Measurements from ENCODE around the gene SDHA.
"Not testable (repeated sequence)": the region's sequence is repeated elsewhere in the genome, so short reads cannot be mapped to it uniquely, and the experiment has no call there.

SDHA gene

GRCh38 chr5:203246-203930 is 14.7 kb upstream of the SDHA start:
- Histone ChIP-seq H3K27ac (ENCODE audit: low read length) (no peak overlapping the region), H3K4me1 (ENCODE audit: insufficient read depth, low read length) (no peaks in the 10 kb centered on the region), H3K4me3 (ENCODE audit: low read length) (no peak overlapping the region), H3K9ac (ENCODE audit: low read depth, low read length) (no peak overlapping the region), H3K36me3 (ENCODE audit: insufficient read depth, low read depth, low read length) (peaks cover 26% of the 10 kb centered on the region), H3K27me3 (ENCODE audit: insufficient read depth, low read length) (no peaks in the 10 kb centered on the region), H3K9me3 (ENCODE audit: insufficient read depth, low read depth, low read length) (no peaks in the 10 kb centered on the region)

GRCh38 chr5:204001-204400 is 14.1 kb upstream of the SDHA start:
- Histone ChIP-seq H3K9ac (ENCODE audit: low read depth, low read length) (no peak overlapping the region), H3K9me3 (ENCODE audit: insufficient read depth, low read depth, low read length) (no peaks in the 10 kb centered on the region), H3K27me3 (ENCODE audit: insufficient read depth, low read length) (no peaks in the 10 kb centered on the region), H3K4me3 (ENCODE audit: low read length) (no peak overlapping the region), H3K36me3 (ENCODE audit: insufficient read depth, low read depth, low read length) (peaks cover 26% of the 10 kb centered on the region), H3K27ac (ENCODE audit: low read length) (no peak overlapping the region), H3K4me1 (ENCODE audit: insufficient read depth, low read length) (no peaks in the 10 kb centered on the region)

GRCh38 chr5:204462-204861 is 13.7 kb upstream of the SDHA start:
- H3K4me1 ChIP-seq (ENCODE audit: insufficient read depth, low read length): no peaks in the 10 kb centered on the region
- no peaks in the 10 kb centered on the region for H3K27me3 ChIP-seq (ENCODE audit: insufficient read depth, low read length)
- no peak overlapping the region for H3K4me3 ChIP-seq (ENCODE audit: low read length)
- H3K36me3 ChIP-seq (ENCODE audit: insufficient read depth, low read depth, low read length): peaks cover 26% of the 10 kb centered on the region
- no peak overlapping the region for H3K9ac ChIP-seq (ENCODE audit: low read depth, low read length)
- H3K9me3 ChIP-seq (ENCODE audit: insufficient read depth, low read depth, low read length): no peaks in the 10 kb centered on the region
- H3K27ac ChIP-seq (ENCODE audit: low read length): no peak overlapping the region

- Histone ChIP-seq H3K4me3 (ENCODE audit: low read length) (no peak overlapping the region), H3K4me1 (ENCODE audit: insufficient read depth, low read length) (no peaks in the 10 kb centered on the region), H3K27ac (ENCODE audit: low read length) (no peak overlapping the region), H3K27me3 (ENCODE audit: insufficient read depth, low read length) (no peaks in the 10 kb centered on the region), H3K36me3 (ENCODE audit: insufficient read depth, low read depth, low read length) (peaks cover 26% of the 10 kb centered on the region), H3K9me3 (ENCODE audit: insufficient read depth, low read depth, low read length) (no peaks in the 10 kb centered on the region), H3K9ac (ENCODE audit: low read depth, low read length) (no peak overlapping the region)
Measured at GRCh38 chr5:204966-205670, 13.0 kb upstream of the SDHA start.

GRCh38 chr5:206406-206805 is 11.7 kb upstream of the SDHA start:
- H3K27me3 ChIP-seq (ENCODE audit: insufficient read depth, low read length): no peaks in the 10 kb centered on the region
- no peak overlapping the region for H3K27ac ChIP-seq (ENCODE audit: low read length)
- H3K9me3 ChIP-seq (ENCODE audit: insufficient read depth, low read depth, low read length): no peaks in the 10 kb centered on the region
- no peak overlapping the region for H3K4me3 ChIP-seq (ENCODE audit: low read length)
- H3K4me1 ChIP-seq (ENCODE audit: insufficient read depth, low read length): no peaks in the 10 kb centered on the region
- H3K9ac ChIP-seq (ENCODE audit: low read depth, low read length): no peak overlapping the region
- peaks cover 26% of the 10 kb centered on the region for H3K36me3 ChIP-seq (ENCODE audit: insufficient read depth, low read depth, low read length)

GRCh38 chr5:206927-207536 is 11.1 kb upstream of the SDHA start:
- H3K27me3 ChIP-seq (ENCODE audit: insufficient read depth, low read length): no peaks in the 10 kb centered on the region
- no peak overlapping the region for H3K4me3 ChIP-seq (ENCODE audit: low read length)
- H3K27ac ChIP-seq (ENCODE audit: low read length): no peak overlapping the region
- peaks cover 26% of the 10 kb centered on the region for H3K36me3 ChIP-seq (ENCODE audit: insufficient read depth, low read depth, low read length)
- H3K9me3 ChIP-seq (ENCODE audit: insufficient read depth, low read depth, low read length): no peaks in the 10 kb centered on the region
- no peak overlapping the region for H3K9ac ChIP-seq (ENCODE audit: low read depth, low read length)
- no peaks in the 10 kb centered on the region for H3K4me1 ChIP-seq (ENCODE audit: insufficient read depth, low read length)

- H3K9me3 ChIP-seq (ENCODE audit: insufficient read depth, low read depth, low read length): no peaks in the 10 kb centered on the region
- H3K4me1 ChIP-seq (ENCODE audit: insufficient read depth, low read length): no peaks in the 10 kb centered on the region
- no peaks in the 10 kb centered on the region for H3K27me3 ChIP-seq (ENCODE audit: insufficient read depth, low read length)
- H3K9ac ChIP-seq (ENCODE audit: low read depth, low read length): no peak overlapping the region
- no peak overlapping the region for H3K4me3 ChIP-seq (ENCODE audit: low read length)
- no peak overlapping the region for H3K27ac ChIP-seq (ENCODE audit: low read length)
- H3K36me3 ChIP-seq (ENCODE audit: insufficient read depth, low read depth, low read length): peaks cover 26% of the 10 kb centered on the region
Measured at GRCh38 chr5:207599-207998, 10.5 kb upstream of the SDHA start.

GRCh38 chr5:208449-209114 is 9.5 kb upstream of the SDHA start:
- no peak overlapping the region for H3K27ac ChIP-seq (ENCODE audit: low read length)

GRCh38 chr5:213803-214395 is 4.2 kb upstream of the SDHA start:
- Histone ChIP-seq H3K36me3 (ENCODE audit: insufficient read depth, low read depth, low read length) (peaks cover 15% of the 10 kb centered on the region; the same call in 1 of the 2 replicates), H3K9me3 (ENCODE audit: insufficient read depth, low read depth, low read length) (no peaks in the 10 kb centered on the region), H3K27ac (ENCODE audit: low read length) (no peak overlapping the region), H3K4me1 (ENCODE audit: insufficient read depth, low read length) (no peaks in the 10 kb centered on the region), H3K4me3 (ENCODE audit: low read length) (no peak overlapping the region), H3K27me3 (ENCODE audit: insufficient read depth, low read length) (no peaks in the 10 kb centered on the region), H3K9ac (ENCODE audit: low read depth, low read length) (no peak overlapping the region)

More at GRCh38 chr5:208449-209114, 9.5 kb upstream of the SDHA start:
- Histone ChIP-seq H3K4me1 (ENCODE audit: insufficient read depth, low read length) (no peaks in the 10 kb centered on the region), H3K9ac (ENCODE audit: low read depth, low read length) (no peak overlapping the region), H3K9me3 (ENCODE audit: insufficient read depth, low read depth, low read length) (no peaks in the 10 kb centered on the region), H3K36me3 (ENCODE audit: insufficient read depth, low read depth, low read length) (peaks cover 24% of the 10 kb centered on the region), H3K27me3 (ENCODE audit: insufficient read depth, low read length) (no peaks in the 10 kb centered on the region), H3K4me3 (ENCODE audit: low read length) (no peak overlapping the region)

GRCh38 chr5:215256-215655 is 2.9 kb upstream of the SDHA start:
- H3K4me3 ChIP-seq (ENCODE audit: low read length); H3K9ac ChIP-seq (ENCODE audit: low read depth, low read length); H3K27ac ChIP-seq (ENCODE audit: low read length); H3K4me1 ChIP-seq (ENCODE audit: insufficient read depth, low read length); H3K9me3 ChIP-seq (ENCODE audit: insufficient read depth, low read depth, low read length); H3K27me3 ChIP-seq (ENCODE audit: insufficient read depth, low read length): not testable (repeated sequence)
- peaks cover 15% of the 10 kb centered on the region; the same call in 1 of the 2 replicates for H3K36me3 ChIP-seq (ENCODE audit: insufficient read depth, low read depth, low read length)

- not testable (repeated sequence) for H3K4me1 ChIP-seq (ENCODE audit: insufficient read depth, low read length); H3K4me3 ChIP-seq (ENCODE audit: low read length); H3K9me3 ChIP-seq (ENCODE audit: insufficient read depth, low read depth, low read length); H3K9ac ChIP-seq (ENCODE audit: low read depth, low read length); H3K27me3 ChIP-seq (ENCODE audit: insufficient read depth, low read length); H3K27ac ChIP-seq (ENCODE audit: low read length)
- H3K36me3 ChIP-seq (ENCODE audit: insufficient read depth, low read depth, low read length): peaks cover 15% of the 10 kb centered on the region; the same call in 1 of the 2 replicates
Measured at GRCh38 chr5:216076-216475, 2.0 kb upstream of the SDHA start.
